T-cell (primary cell): Measurements from ENCODE around the gene CD6. TPM values are rescaled to one million over a fixed set of nuclear protein-coding genes. Genes with fewer than 3 reads are reported as not detected.

Source experiments
- ATAC-seq, 4 experiments: fragments of 200-7000 bp in 3 of 4; fragments of 150-1000 bp in 1 of 4; cut with Tn5 transposase; replicated peaks in 1 of 4; 1 replicate in 3 of 4; 2 replicates in 1 of 4; pipeline ENCODE4 v1.10.0; 2021; ENCODE audit warnings: moderate library complexity in 3 of 4, mild to moderate bottlenecking in 2 of 4, moderate number of reproducible peaks in 1 of 4
- CTCF ChIA-PET, 2 donors: fragments of 300-600 bp; sonication (Branson Sonifier 250); formaldehyde crosslinking; loops; one replicate each; lab custom pipeline; 2022; ENCODE audit warnings: antibody characterized with exemption in 2 of 2; lab: Charles Lee
- POLR2A ChIA-PET, 2 donors: fragments of 300-600 bp; sonication (Branson Sonifier 250); formaldehyde crosslinking; loops; one replicate each; lab custom pipeline; 2022; ENCODE audit warnings: antibody characterized with exemption in 2 of 2; lab: Charles Lee
- DNase-seq, 35 experiments: peaks; one replicate each; pipeline versions ENCODE4 v3.0.0 to v3.0.0-alpha.2; 2013 to 2023
- H3K27ac ChIP-seq: one replicate; pipeline ENCODE4 v1.5.1; 2013; ENCODE audit warnings: low read length
- H3K27me3 ChIP-seq, 2 experiments: replicated peaks in 1 of 2; 1 replicate in 1 of 2; 2 replicates in 1 of 2; pipeline versions ENCODE4 v1.6.1 to v1.7.0; 2013; ENCODE audit warnings: low read length in 1 of 2, mixed read lengths in 1 of 2; ENCODE audit not compliant: control insufficient read depth in 2 of 2, insufficient read depth in 2 of 2; ENCODE audit errors: extremely low read depth in 1 of 2
- H3K36me3 ChIP-seq, 2 donors: 1 replicate in 1 of 2; 2 replicates in 1 of 2; pipeline versions ENCODE4 v1.6.1 to v1.7.0; 2013; ENCODE audit warnings: low read length in 1 of 2; ENCODE audit not compliant: control insufficient read depth in 2 of 2, insufficient read depth in 1 of 2; ENCODE audit errors: extremely low read depth in 1 of 2
- H3K4me1 ChIP-seq, 2 experiments: 1 replicate in 1 of 2; 2 replicates in 1 of 2; pipeline versions ENCODE4 v1.6.1 to v1.7.0; 2013; ENCODE audit warnings: low read length in 2 of 2, mixed read lengths in 1 of 2; ENCODE audit not compliant: insufficient read depth in 2 of 2, control insufficient read depth in 1 of 2; ENCODE audit errors: extremely low read depth in 1 of 2
- H3K4me3 ChIP-seq, 2 donors: 1 replicate in 1 of 2; 2 replicates in 1 of 2; pipeline versions ENCODE4 v1.5.1 to v1.7.0; 2013; ENCODE audit warnings: mild to moderate bottlenecking in 2 of 2, low read length in 1 of 2, moderate library complexity in 1 of 2; ENCODE audit not compliant: control insufficient read depth in 1 of 2; ENCODE audit errors: extremely low read depth in 1 of 2
- H3K9me3 ChIP-seq: 2 replicates; pipeline ENCODE4 v1.7.0; 2013
- H3K27ac Mint-ChIP-seq, 2 donors: one replicate each; pipeline ENCODE4 v1.8.0; 2020 to 2021; ENCODE audit warnings: mild to moderate bottlenecking in 2 of 2, mixed read lengths in 2 of 2
- H3K27me3 Mint-ChIP-seq, 2 donors: one replicate each; pipeline ENCODE4 v1.8.0; 2021 to 2022; ENCODE audit warnings: mixed read lengths in 2 of 2
- H3K36me3 Mint-ChIP-seq: one replicate; pipeline ENCODE4 v1.8.0; 2021; ENCODE audit warnings: mixed read lengths
- H3K4me1 Mint-ChIP-seq, 3 donors: one replicate each; pipeline ENCODE4 v1.8.0; 2020 to 2022; ENCODE audit warnings: mixed read lengths in 3 of 3, mild to moderate bottlenecking in 1 of 3
- H3K4me3 Mint-ChIP-seq, 3 donors: one replicate each; pipeline ENCODE4 v1.8.0; 2020 to 2022; ENCODE audit warnings: mild to moderate bottlenecking in 3 of 3, mixed read lengths in 3 of 3, moderate library complexity in 3 of 3
- H3K9me3 Mint-ChIP-seq, 3 donors: one replicate each; pipeline ENCODE4 v1.8.0; 2020 to 2022; ENCODE audit warnings: mixed read lengths in 3 of 3
- WGBS: methylation state at CpG from one replicate; pipeline ENCODE4 v1.1.5; 2013; ENCODE audit warnings: missing lambda C conversion rate; ENCODE audit not compliant: insufficient coverage; 5-methylcytosine and 5-hydroxymethylcytosine counted together
- total RNA-seq, 35 experiments: library from RNA in 6 of 35; stranded (reverse) in 6 of 35; fragments of 120-200 nt in 1 of 35; gene quantifications; one replicate each; pipeline versions ENCODE4 v1.2.1 to v1.2.4 and lab custom pipeline; 2013 to 2026

The CD6 gene
- total RNA-seq, 5 donors from 2014 or later (not counting 1 experiment from before 2014, with no cell fraction given), result 413 to 594 (median 495) TPM

DNA sequence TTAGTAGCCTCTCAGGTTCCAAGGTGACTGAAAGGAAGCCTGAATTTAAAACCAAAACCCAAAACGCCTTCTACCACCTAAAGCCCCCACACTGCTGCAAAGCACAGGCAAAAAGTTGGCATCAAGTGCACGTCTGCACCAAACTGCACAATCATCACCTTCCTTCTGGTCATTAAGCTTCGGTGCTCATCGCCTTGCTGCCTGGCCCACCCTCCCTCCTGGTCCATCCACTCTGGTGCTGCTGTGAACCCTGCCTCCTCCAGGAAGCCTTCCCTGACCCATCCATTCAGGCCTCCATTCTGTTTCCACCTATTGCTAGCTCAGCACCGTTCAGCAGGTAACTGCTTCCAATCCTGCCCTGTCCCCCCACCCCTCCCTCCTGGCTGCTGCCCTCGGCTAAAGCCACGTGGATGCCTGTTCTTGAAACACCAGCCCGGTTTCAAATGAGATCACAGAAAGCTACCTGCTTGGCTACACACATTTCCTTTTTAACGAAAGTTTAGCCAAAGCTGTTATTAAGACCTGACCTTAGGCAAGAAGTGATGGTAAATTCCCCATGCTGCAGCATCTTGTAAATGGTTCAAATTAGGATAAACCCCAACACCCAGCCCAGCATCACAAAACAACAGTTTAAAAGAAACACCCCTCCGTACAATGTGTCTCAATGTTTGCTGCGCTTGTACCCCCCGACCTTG is 77.0 kb downstream of the CD6 start:
- no peak for DNase-seq

GRCh38 chr11:61049063-61049377 is 77.5 kb downstream of the CD6 start:
- Histone ChIP-seq H3K27me3 (no peaks in the 10 kb centered on the region), H3K36me3 (no peaks in the 10 kb centered on the region), H3K4me1 (peaks cover 20 to 31% of the 10 kb centered on the region in 2 experiments), H3K27ac (peak overlapping the region; percentile 40), H3K9me3 (no peaks in the 10 kb centered on the region), H3K4me3 (no peak overlapping the region)
- H3K27ac Mint-ChIP-seq, result peak overlapping the region; percentile 77 to 93
- ATAC-seq (peak; percentile 43 to 66 (median 58)), DNase-seq (no peak)
- peaks cover 42 to 62% (median 50%) of the 10 kb centered on the region in 3 donors for H3K4me1 Mint-ChIP-seq
- 64% methylated on average over 4 of the region's 4 CpGs for WGBS
- ChIA-PET CTCF (interaction anchor here (0.6 to 1.5 kb wide), 3 partner anchors 12 to 1384 kb away, joined by 3 to 5 read pairs (median 4); no protein-coding TSS in a partner anchor), POLR2A (interaction anchor here (0.6 to 0.7 kb wide), 2 partner anchors 13 to 32 kb away, joined by 3 to 7 read pairs; no protein-coding TSS in a partner anchor)
- peaks cover 0 to 3% (median 0%) of the 10 kb centered on the region in 3 donors for H3K9me3 Mint-ChIP-seq
- no peaks in the 10 kb centered on the region for H3K27me3 Mint-ChIP-seq
- H3K4me3 Mint-ChIP-seq, result peak overlapping the region; percentile 22 to 60 (median 46)
- H3K36me3 Mint-ChIP-seq, result peaks cover 3% of the 10 kb centered on the region

More for the DNA sequence above, 77.0 kb downstream of the CD6 start:
- ChIA-PET CTCF (interaction anchor here (0.6 to 1.5 kb wide), 3 partner anchors 12 to 1383 kb away, joined by 3 to 5 read pairs (median 4); no protein-coding TSS in a partner anchor), POLR2A (interaction anchor here (0.6 to 0.9 kb wide), 3 partner anchors 13 to 72 kb away, joined by 3 to 7 read pairs (median 4); no protein-coding TSS in a partner anchor)
- H3K4me1 ChIP-seq, result peaks cover 21 to 27% of the 10 kb centered on the region in 2 experiments
- WGBS, result 75% methylated on average over 8 of the region's 12 CpGs
- peaks cover 37 to 57% (median 45%) of the 10 kb centered on the region in 3 donors for H3K4me1 Mint-ChIP-seq
- peak in 2 of 4 experiments; percentile 17 to 28 for ATAC-seq
- peak overlapping the region; percentile 46 to 60 (median 46) for H3K4me3 Mint-ChIP-seq
- peak overlapping the region; percentile 40 for H3K27ac ChIP-seq
- peaks cover 3% of the 10 kb centered on the region for H3K36me3 Mint-ChIP-seq
- no peaks in the 10 kb centered on the region for H3K27me3 ChIP-seq
- peak overlapping the region; percentile 77 to 93 for H3K27ac Mint-ChIP-seq
- H3K27me3 Mint-ChIP-seq, result no peaks in the 10 kb centered on the region
- no peaks in the 10 kb centered on the region for H3K36me3 ChIP-seq
- H3K9me3 ChIP-seq, result no peaks in the 10 kb centered on the region
- peaks cover 0 to 3% (median 0%) of the 10 kb centered on the region in 3 donors for H3K9me3 Mint-ChIP-seq
- no peak overlapping the region for H3K4me3 ChIP-seq

DNA sequence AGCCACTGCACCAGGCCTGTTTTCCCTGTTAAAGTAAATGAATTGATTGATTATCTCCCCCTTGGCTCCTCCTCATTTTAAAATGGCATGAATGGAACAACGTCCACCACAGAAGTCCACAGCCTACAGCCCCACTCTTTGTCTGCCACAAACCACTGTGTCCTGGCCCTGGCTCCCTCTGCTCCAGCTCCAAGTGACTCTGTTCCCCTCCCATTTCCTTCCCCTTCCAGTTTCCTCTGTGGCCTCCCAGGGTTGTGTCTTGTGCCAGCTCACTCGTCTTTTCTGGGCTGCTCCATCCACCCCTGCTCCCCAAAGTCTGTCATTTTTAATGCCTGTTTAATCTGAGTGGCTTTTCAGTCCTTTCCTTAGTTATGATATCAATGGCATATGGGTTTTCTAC is 78.4 kb downstream of the CD6 start:
- CTCF ChIA-PET, result no interaction called here
- no peak for ATAC-seq

DNA sequence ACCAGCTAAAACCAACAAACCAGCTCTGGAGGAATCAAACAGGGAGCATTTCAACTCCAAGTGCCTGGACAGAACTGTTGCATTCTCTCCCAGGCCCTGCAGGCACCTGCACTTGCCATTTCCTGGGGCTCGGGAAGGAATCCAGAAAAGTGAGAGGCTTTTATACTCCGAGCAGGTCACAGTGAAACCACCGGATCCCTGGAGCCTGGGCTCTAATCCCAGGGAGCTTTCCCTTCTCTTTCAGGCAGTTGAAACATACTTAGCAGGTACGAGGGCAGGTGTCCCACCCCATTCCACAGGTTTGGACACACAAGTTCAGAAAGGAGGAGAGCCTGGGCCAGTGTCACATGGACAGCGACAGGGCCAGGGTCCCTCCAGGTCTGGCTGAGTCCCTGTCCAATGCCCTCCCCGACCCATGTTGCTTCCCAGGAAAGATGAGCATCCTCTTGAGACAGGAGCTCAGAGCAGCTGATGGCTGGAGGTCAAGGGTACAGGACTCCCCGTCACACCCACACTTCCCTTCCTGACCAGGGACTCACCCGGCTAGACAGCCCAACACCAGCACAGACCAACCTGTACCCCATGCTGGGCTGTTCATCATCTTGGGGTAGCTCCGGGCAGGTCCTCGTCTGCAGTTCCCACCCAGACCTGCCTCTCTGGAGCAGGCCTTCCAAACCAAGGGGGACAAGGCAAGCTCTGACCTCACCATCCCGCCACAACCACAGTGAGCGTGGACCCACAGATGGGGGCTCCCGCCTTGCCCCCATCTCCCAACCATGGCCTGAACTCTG is 80.9 kb downstream of the CD6 start:
- DNase-seq (peak in 1 of 35 experiments; percentile 7), ATAC-seq (no peak)
- ChIA-PET CTCF (interaction anchor here in 1 of 2 donors (1.4 kb wide), 1 partner anchor 82 kb away, joined by 4 read pairs; no protein-coding TSS in a partner anchor), POLR2A (interaction anchor here in 1 of 2 donors (0.6 kb wide), 1 partner anchor 24 kb away, joined by 3 read pairs; no protein-coding TSS in a partner anchor)
- Histone ChIP-seq H3K27me3 (no peaks in the 10 kb centered on the region), H3K27ac (no peak overlapping the region), H3K9me3 (no peaks in the 10 kb centered on the region), H3K4me3 (no peak overlapping the region), H3K4me1 (peaks cover 18 to 59% of the 10 kb centered on the region in 2 experiments), H3K36me3 (no peaks in the 10 kb centered on the region)
- Mint-ChIP-seq H3K27me3 (no peaks in the 10 kb centered on the region), H3K4me1 (peaks cover 54 to 66% (median 55%) of the 10 kb centered on the region in 3 donors), H3K36me3 (peaks cover 3% of the 10 kb centered on the region), H3K4me3 (peak overlapping the region in 1 of 3 donors; percentile 38), H3K27ac (peak overlapping the region; percentile 32 to 78), H3K9me3 (peaks cover 0 to 3% (median 0%) of the 10 kb centered on the region in 3 donors)
- WGBS, result 92% methylated on average over 10 of the region's 13 CpGs

More for the DNA sequence above, 78.4 kb downstream of the CD6 start:
- H3K4me3 Mint-ChIP-seq, result peak overlapping the region in 1 of 3 donors; percentile 49
- H3K27ac Mint-ChIP-seq, result peak overlapping the region; percentile 14 to 75
- H3K4me1 Mint-ChIP-seq, result peaks cover 50 to 67% (median 55%) of the 10 kb centered on the region in 3 donors
- DNase-seq, result no peak
- Histone ChIP-seq H3K27me3 (no peaks in the 10 kb centered on the region), H3K4me3 (no peak overlapping the region), H3K27ac (no peak overlapping the region), H3K4me1 (peaks cover 20 to 37% of the 10 kb centered on the region in 2 experiments), H3K9me3 (no peaks in the 10 kb centered on the region), H3K36me3 (no peaks in the 10 kb centered on the region)
- peaks cover 0 to 3% (median 0%) of the 10 kb centered on the region in 3 donors for H3K9me3 Mint-ChIP-seq
- H3K36me3 Mint-ChIP-seq, result peaks cover 3% of the 10 kb centered on the region
- POLR2A ChIA-PET, result no interaction called here
- H3K27me3 Mint-ChIP-seq, result no peaks in the 10 kb centered on the region
- 80% methylated on average over 1 of the region's 2 CpGs for WGBS

DNA sequence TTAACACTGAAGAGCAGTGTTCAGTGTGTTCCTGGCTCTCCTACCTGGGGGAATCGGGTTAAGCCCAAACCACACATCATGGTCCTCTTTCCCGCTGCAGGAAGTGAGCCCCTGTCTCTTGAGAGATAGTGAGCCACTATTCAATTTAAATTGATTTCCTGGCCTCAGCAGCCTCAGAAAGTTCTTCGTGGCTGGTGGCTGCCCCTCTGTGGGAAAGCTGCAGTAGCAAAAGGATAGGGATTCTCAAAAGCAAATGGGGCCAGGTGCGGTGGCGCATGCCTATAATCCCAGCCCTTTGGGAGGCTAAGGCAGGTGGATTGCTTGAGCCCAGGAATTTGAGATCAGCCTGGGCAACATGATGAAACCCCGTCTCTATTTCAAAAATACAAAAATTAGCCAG is 81.7 kb downstream of the CD6 start:
- peak overlapping the region; percentile 59 to 78 for H3K27ac Mint-ChIP-seq
- Histone ChIP-seq H3K27ac (no peak overlapping the region), H3K9me3 (no peaks in the 10 kb centered on the region), H3K4me3 (no peak overlapping the region), H3K4me1 (peaks cover 16 to 60% of the 10 kb centered on the region in 2 experiments), H3K36me3 (no peaks in the 10 kb centered on the region), H3K27me3 (no peaks in the 10 kb centered on the region)
- WGBS, result 67% methylated on average over 3 of the region's 6 CpGs
- POLR2A ChIA-PET, result no interaction called here
- ATAC-seq (peak in 3 of 4 experiments; percentile 34 to 62 (median 45)), DNase-seq (no peak)
- peaks cover 50 to 57% (median 54%) of the 10 kb centered on the region in 3 donors for H3K4me1 Mint-ChIP-seq
- no peaks in the 10 kb centered on the region for H3K27me3 Mint-ChIP-seq
- H3K4me3 Mint-ChIP-seq, result peak overlapping the region in 1 of 3 donors; percentile 38
- H3K36me3 Mint-ChIP-seq, result peaks cover 3% of the 10 kb centered on the region
- peaks cover 0 to 3% (median 0%) of the 10 kb centered on the region in 3 donors for H3K9me3 Mint-ChIP-seq
- CTCF ChIA-PET, result interaction anchor here in 1 of 2 donors (1.4 kb wide), 1 partner anchor 83 kb away, joined by 4 read pairs; no protein-coding TSS in a partner anchor
